Measurements from ENCODE around the gene BBS5. TPM values are rescaled to one million over a fixed set of nuclear protein-coding genes. Genes with fewer than 3 reads are reported as not detected.

BBS5 gene
- total RNA-seq, 1 experiment from 2014 or later, result 4.6 TPM

GRCh38 chr2:169485650-169486138, 6.4 kb downstream of the BBS5 start:
- no peaks in the 10 kb centered on the region for H3K9me3 ChIP-seq (ENCODE audit: control insufficient read depth in 1 of 2, insufficient read depth in 1 of 2, low read depth in 1 of 2, low read length in 2 of 2)
- ChIA-PET POLR2A (no interaction called here), RAD21 (ENCODE audit: low non-redundant PET in 1 of 2, low total read pairs in 2 of 2, uncharacterized antibody in 2 of 2, unreplicated experiment in 2 of 2) (no interaction called here), CTCF (no interaction called here)
- H3K4me1 ChIP-seq (ENCODE audit: control insufficient read depth in 1 of 2, insufficient read depth in 2 of 2, low read length in 2 of 2), result no peaks in the 10 kb centered on the region
- no peak overlapping the region for H3K4me3 ChIP-seq (replicated peaks in 1 of 2; ENCODE audit: low read depth in 1 of 2, low read length in 2 of 2)
- DNase-seq (ENCODE audit: low read depth, low spot score), result no peak
- no peak for TF ChIP-seq EZH2phosphoT487 (IDR thresholded peaks at IDR 0.05; ENCODE audit: borderline replicate concordance)
- BruUV-seq (replicated peaks), result no TSS peak
- intact Hi-C loops (cut with micrococcal nuclease), result no loop called here
- H4K20me1 ChIP-seq (ENCODE audit: insufficient read depth), result no peaks in the 10 kb centered on the region
- no peaks in the 10 kb centered on the region for H3K27me3 ChIP-seq (ENCODE audit: insufficient read depth, low read length)
- no peak overlapping the region for H3K4me2 ChIP-seq (ENCODE audit: low read length)
- no peak overlapping the region for H3K9ac ChIP-seq (ENCODE audit: low read length)
- H3K79me2 ChIP-seq (ENCODE audit: insufficient read depth, low read length), result no peaks in the 10 kb centered on the region
- no peak for ATAC-seq
- H2AFZ ChIP-seq (ENCODE audit: low read depth, low read length, poor library complexity, severe bottlenecking), result no peak overlapping the region
- H3K27ac ChIP-seq (ENCODE audit: low read depth, low read length), result no peak overlapping the region
- H3K9me2 ChIP-seq (ENCODE audit: insufficient read depth), result no peaks in the 10 kb centered on the region
- H3K36me3 ChIP-seq (ENCODE audit: control insufficient read depth in 1 of 2, insufficient read depth in 2 of 2, low read length in 2 of 2), result no peaks in the 10 kb centered on the region

DNA sequence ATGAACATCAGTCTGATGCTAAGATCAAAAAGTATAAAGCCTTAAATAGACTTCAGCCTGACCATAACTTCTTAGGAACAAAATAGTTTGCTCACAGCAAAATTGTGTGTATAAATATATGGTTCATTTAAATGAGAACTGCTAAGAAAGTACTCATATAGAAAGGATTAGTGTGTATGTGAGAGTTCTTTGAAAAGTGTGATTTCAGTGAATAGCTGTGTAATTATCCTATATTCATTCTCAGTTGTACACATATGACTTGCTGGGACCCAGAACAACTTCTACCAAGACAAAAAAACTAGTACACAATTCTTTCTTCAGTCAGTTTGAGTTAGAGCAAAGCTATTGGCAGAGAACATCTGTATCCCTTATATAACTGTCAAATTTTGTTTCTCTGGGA, 7.2 kb downstream of the BBS5 start:
- no peak overlapping the region for H3K4me3 ChIP-seq (replicated peaks in 1 of 2; ENCODE audit: low read depth in 1 of 2, low read length in 2 of 2)
- H3K9ac ChIP-seq (ENCODE audit: low read length), result no peak overlapping the region
- H2AFZ ChIP-seq (ENCODE audit: low read depth, low read length, poor library complexity, severe bottlenecking), result no peak overlapping the region
- ATAC-seq (no peak), DNase-seq (ENCODE audit: low read depth, low spot score) (no peak)
- ChIA-PET CTCF (no interaction called here), RAD21 (ENCODE audit: low non-redundant PET in 1 of 2, low total read pairs in 2 of 2, uncharacterized antibody in 2 of 2, unreplicated experiment in 2 of 2) (no interaction called here), POLR2A (no interaction called here)
- H3K4me2 ChIP-seq (ENCODE audit: low read length), result no peak overlapping the region
- TF ChIP-seq CBX3 (IDR thresholded peaks at IDR 0.05; ENCODE audit: low read depth) (no peak), RAD21 (IDR thresholded peaks at IDR 0.05; ENCODE audit: low read depth) (no peak), POLR2A (IDR thresholded peaks at IDR 0.05; ENCODE audit: borderline replicate concordance, extremely low read depth, insufficient read depth, insufficient read length) (no peak), EGR1 (IDR thresholded peaks at IDR 0.05; ENCODE audit: low read depth) (no peak), JUND (IDR thresholded peaks at IDR 0.05) (no peak), CEBPB (IDR thresholded peaks at IDR 0.05; ENCODE audit: low read depth) (no peak)
- TF ChIP-seq, protein P1, sequence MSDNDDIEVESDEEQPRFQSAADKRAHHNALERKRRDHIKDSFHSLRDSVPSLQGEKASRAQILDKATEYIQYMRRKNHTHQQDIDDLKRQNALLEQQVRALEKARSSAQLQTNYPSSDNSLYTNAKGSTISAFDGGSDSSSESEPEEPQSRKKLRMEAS (IDR thresholded peaks at IDR 0.05), result no peak
- TF ChIP-seq, protein P2, sequence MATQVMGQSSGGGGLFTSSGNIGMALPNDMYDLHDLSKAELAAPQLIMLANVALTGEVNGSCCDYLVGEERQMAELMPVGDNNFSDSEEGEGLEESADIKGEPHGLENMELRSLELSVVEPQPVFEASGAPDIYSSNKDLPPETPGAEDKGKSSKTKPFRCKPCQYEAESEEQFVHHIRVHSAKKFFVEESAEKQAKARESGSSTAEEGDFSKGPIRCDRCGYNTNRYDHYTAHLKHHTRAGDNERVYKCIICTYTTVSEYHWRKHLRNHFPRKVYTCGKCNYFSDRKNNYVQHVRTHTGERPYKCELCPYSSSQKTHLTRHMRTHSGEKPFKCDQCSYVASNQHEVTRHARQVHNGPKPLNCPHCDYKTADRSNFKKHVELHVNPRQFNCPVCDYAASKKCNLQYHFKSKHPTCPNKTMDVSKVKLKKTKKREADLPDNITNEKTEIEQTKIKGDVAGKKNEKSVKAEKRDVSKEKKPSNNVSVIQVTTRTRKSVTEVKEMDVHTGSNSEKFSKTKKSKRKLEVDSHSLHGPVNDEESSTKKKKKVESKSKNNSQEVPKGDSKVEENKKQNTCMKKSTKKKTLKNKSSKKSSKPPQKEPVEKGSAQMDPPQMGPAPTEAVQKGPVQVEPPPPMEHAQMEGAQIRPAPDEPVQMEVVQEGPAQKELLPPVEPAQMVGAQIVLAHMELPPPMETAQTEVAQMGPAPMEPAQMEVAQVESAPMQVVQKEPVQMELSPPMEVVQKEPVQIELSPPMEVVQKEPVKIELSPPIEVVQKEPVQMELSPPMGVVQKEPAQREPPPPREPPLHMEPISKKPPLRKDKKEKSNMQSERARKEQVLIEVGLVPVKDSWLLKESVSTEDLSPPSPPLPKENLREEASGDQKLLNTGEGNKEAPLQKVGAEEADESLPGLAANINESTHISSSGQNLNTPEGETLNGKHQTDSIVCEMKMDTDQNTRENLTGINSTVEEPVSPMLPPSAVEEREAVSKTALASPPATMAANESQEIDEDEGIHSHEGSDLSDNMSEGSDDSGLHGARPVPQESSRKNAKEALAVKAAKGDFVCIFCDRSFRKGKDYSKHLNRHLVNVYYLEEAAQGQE (IDR thresholded peaks at IDR 0.05; ENCODE audit: low read depth), result no peak
- TF ChIP-seq, protein P3, sequence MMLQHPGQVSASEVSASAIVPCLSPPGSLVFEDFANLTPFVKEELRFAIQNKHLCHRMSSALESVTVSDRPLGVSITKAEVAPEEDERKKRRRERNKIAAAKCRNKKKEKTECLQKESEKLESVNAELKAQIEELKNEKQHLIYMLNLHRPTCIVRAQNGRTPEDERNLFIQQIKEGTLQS (IDR thresholded peaks at IDR 0.05), result no peak
- H3K36me3 ChIP-seq (ENCODE audit: control insufficient read depth in 1 of 2, insufficient read depth in 2 of 2, low read length in 2 of 2), result no peaks in the 10 kb centered on the region
- H3K9me2 ChIP-seq (ENCODE audit: insufficient read depth), result no peaks in the 10 kb centered on the region
- H3K4me1 ChIP-seq (ENCODE audit: control insufficient read depth in 1 of 2, insufficient read depth in 2 of 2, low read length in 2 of 2), result no peaks in the 10 kb centered on the region
- no peaks in the 10 kb centered on the region for H3K79me2 ChIP-seq (ENCODE audit: insufficient read depth, low read length)
- H4K20me1 ChIP-seq (ENCODE audit: insufficient read depth), result no peaks in the 10 kb centered on the region
- no peaks in the 10 kb centered on the region for H3K9me3 ChIP-seq (ENCODE audit: control insufficient read depth in 1 of 2, insufficient read depth in 1 of 2, low read depth in 1 of 2, low read length in 2 of 2)
- intact Hi-C loops (cut with micrococcal nuclease), result no loop called here
- H3K27ac ChIP-seq (ENCODE audit: low read depth, low read length), result no peak overlapping the region
- no peaks in the 10 kb centered on the region for H3K27me3 ChIP-seq (ENCODE audit: insufficient read depth, low read length)
- no TSS peak for BruUV-seq (replicated peaks)

All from HCT116 (cell line).